NB4 (cell line): ENCODE data around the gene KCNJ2.

Source experiments
- MYC ChIP-seq: IDR thresholded peaks from 2 replicates; pipeline ENCODE4 v1.6.1; 2011; ENCODE audit warnings: low read depth, low read length
- POLR2A ChIP-seq: IDR thresholded peaks from 2 replicates; pipeline ENCODE4 v1.6.1; 2011; ENCODE audit warnings: mild to moderate bottlenecking; ENCODE audit not compliant: insufficient read length; ENCODE audit errors: extremely low read depth
- TF ChIP-seq, protein P1 (sequence below): IDR thresholded peaks from one replicate; pipeline ENCODE4 v1.5.1; 2012; ENCODE audit warnings: low read depth, low read length
- TF ChIP-seq, protein P2 (sequence below): IDR thresholded peaks from 2 replicates; pipeline ENCODE4 v1.6.1; 2011; ENCODE audit warnings: low read depth, low read length

GRCh38 chr17:70165383-70165782 lies 3.9 kb upstream of the KCNJ2 start:
- TF ChIP-seq POLR2A (no peak), MYC (no peak)
- TF ChIP-seq, protein P1, sequence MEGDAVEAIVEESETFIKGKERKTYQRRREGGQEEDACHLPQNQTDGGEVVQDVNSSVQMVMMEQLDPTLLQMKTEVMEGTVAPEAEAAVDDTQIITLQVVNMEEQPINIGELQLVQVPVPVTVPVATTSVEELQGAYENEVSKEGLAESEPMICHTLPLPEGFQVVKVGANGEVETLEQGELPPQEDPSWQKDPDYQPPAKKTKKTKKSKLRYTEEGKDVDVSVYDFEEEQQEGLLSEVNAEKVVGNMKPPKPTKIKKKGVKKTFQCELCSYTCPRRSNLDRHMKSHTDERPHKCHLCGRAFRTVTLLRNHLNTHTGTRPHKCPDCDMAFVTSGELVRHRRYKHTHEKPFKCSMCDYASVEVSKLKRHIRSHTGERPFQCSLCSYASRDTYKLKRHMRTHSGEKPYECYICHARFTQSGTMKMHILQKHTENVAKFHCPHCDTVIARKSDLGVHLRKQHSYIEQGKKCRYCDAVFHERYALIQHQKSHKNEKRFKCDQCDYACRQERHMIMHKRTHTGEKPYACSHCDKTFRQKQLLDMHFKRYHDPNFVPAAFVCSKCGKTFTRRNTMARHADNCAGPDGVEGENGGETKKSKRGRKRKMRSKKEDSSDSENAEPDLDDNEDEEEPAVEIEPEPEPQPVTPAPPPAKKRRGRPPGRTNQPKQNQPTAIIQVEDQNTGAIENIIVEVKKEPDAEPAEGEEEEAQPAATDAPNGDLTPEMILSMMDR: no peak
- TF ChIP-seq, protein P2, sequence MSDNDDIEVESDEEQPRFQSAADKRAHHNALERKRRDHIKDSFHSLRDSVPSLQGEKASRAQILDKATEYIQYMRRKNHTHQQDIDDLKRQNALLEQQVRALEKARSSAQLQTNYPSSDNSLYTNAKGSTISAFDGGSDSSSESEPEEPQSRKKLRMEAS: no peak
